Measurements from ENCODE around the gene SCUBE1.

Gene SCUBE1

DNA sequence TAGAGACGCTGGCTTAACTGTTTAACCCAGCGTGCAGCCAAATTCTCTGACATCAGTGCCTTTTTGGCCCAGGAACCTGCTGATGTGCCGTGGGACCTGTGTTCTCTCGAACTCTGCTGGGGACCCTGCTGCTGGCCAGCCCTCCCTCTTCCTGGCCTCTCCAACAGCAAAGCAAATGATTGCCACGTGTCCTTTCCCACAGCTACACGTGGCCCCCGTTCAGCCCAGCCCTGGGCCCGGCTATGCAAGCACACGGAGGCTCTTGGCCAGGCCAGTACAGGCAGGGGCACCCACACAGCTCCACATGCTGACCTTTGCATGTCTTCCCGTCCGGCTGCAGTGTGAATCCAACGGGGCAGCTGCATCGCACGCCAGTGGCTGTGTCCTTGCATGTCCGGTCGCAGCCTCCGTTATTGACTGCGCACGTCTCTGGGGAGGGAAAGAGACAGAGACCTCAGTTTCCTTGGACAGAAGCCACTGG is 104.6 kb downstream of the SCUBE1 start:
- no peak overlapping the region for H3K4me3 Mint-ChIP-seq

DNA sequence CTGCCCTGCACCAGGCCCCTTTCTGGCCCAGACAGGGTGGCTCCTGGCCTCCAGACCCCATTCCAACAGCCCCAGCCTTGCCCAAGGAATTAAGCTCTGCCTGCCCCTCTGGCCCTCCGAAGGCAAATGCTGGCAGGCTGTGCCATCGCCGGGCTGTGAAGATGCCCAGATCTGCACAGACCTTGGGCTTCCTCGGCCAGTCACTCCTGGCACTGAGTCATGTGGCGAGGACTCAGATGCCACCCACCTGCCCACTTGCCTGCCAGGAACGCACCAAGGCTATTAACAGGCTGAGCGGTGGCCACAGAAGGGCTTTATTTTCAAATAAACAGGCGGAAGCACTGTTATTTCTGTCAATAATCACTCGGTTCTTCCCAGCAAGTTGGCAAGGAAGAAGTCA is 105.9 kb downstream of the SCUBE1 start:
- TF ChIP-seq, protein P1, sequence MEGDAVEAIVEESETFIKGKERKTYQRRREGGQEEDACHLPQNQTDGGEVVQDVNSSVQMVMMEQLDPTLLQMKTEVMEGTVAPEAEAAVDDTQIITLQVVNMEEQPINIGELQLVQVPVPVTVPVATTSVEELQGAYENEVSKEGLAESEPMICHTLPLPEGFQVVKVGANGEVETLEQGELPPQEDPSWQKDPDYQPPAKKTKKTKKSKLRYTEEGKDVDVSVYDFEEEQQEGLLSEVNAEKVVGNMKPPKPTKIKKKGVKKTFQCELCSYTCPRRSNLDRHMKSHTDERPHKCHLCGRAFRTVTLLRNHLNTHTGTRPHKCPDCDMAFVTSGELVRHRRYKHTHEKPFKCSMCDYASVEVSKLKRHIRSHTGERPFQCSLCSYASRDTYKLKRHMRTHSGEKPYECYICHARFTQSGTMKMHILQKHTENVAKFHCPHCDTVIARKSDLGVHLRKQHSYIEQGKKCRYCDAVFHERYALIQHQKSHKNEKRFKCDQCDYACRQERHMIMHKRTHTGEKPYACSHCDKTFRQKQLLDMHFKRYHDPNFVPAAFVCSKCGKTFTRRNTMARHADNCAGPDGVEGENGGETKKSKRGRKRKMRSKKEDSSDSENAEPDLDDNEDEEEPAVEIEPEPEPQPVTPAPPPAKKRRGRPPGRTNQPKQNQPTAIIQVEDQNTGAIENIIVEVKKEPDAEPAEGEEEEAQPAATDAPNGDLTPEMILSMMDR (IDR thresholded peaks at IDR 0.05) = no peak
- Mint-ChIP-seq H3K27ac (no peak overlapping the region), H3K36me3 (ENCODE audit: low read depth) (peaks cover 9% of the 10 kb centered on the region), H3K4me1 (peaks cover 41% of the 10 kb centered on the region), H3K27me3 (ENCODE audit: low read depth, poor library complexity) (peaks cover 61% of the 10 kb centered on the region), H3K4me3 (no peak overlapping the region), H3K9me3 (no peaks in the 10 kb centered on the region)
- DNase-seq = no peak

More for the DNA sequence above, 104.6 kb downstream of the SCUBE1 start:
- DNase-seq = no peak
- TF ChIP-seq, protein P1 (IDR thresholded peaks at IDR 0.05) = no peak
- H3K4me1 Mint-ChIP-seq = peaks cover 36% of the 10 kb centered on the region
- H3K9me3 Mint-ChIP-seq = no peaks in the 10 kb centered on the region
- H3K36me3 Mint-ChIP-seq (ENCODE audit: low read depth) = peaks cover 6% of the 10 kb centered on the region
- no peak overlapping the region for H3K27ac Mint-ChIP-seq
- peaks cover 49% of the 10 kb centered on the region for H3K27me3 Mint-ChIP-seq (ENCODE audit: low read depth, poor library complexity)

DNA sequence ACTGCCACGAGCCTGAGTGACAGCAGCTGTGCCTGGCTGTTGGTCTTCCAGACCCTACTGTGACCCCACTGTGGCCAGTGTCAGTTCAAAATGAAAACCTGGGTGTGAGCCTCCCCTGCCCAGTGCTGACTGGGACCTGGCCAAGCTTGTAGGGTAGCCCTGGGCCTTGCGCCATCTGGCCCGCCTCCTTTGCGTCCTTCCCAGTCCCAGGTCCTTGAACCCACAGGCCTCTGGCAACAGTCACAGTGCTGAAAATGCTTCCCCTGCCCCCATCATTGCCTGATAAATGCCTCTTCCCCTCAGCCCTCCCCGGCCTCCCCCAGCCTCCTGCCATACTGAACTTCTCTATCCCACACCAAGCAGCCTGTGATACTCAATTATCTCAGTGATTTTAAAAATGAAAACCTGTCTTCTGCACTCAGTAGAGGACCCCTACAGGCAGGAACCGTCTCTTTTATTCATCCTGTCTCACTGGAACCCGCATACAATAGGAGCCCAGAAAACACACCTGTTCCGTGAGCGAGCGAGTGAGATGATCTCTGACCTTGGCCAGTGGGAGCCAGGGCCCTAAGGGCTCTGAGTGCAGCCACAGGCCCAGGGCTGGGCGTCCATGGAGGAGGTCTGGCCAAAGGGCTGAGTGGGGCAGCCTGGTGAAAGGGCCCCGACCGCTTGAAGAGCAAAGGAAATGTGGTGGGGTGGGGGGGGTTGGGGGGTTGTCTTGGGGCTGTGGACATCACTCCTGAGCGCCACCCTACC is 106.6 kb downstream of the SCUBE1 start:
- DNase-seq = no peak
- TF ChIP-seq, protein P1 (IDR thresholded peaks at IDR 0.05) = no peak
- peaks cover 9% of the 10 kb centered on the region for H3K36me3 Mint-ChIP-seq (ENCODE audit: low read depth)
- no peak overlapping the region for H3K4me3 Mint-ChIP-seq
- H3K27ac Mint-ChIP-seq = no peak overlapping the region
- H3K4me1 Mint-ChIP-seq = peaks cover 40% of the 10 kb centered on the region
- H3K27me3 Mint-ChIP-seq (ENCODE audit: low read depth, poor library complexity) = peaks cover 63% of the 10 kb centered on the region
- H3K9me3 Mint-ChIP-seq = no peaks in the 10 kb centered on the region

DNA sequence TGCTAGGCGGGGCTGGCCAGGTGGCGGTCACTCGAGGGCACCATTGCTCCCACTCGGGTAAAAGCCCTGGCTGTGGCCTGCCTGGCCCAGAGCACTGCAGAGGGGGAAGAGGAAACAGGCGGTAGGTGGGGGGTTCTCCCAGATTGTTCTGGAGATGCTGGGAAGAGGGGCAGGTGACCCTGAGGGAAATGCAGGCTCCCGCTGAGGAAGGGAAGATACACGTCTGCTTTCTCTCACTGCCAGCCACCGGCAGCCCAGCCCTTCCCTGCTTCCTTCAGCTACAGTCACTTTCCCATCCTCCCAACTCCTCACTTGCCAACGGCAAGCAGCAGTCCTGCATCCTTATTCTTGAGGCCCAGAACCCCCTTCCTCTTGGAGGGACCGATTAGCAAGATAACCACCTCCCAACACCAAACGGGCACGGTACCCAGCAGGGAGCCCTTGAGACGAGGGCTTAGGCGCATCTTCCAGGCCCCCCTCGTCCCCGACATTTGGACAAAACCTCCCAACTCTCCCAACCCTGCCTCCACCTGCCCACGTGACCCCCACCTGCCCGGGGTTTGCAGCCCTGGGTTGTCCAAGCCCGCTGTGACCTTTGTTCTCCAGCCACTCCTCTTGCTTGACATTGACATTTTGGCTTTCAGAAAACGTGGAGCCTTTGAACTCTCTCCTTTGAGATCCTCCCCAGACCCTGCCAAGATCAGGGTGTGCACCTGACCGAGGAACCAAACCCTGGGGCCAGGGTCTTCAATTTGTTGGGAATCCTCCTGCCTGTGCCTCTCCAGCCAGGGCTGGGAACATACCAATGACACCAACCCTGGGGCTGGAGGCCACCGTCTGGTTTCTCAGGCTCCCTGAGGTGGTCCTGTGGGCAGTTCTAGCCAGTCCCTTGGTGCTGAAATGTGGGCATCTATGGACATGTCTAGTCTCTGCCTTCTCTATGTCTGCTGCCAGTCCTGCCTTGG is 107.4 kb downstream of the SCUBE1 start:
- Mint-ChIP-seq H3K36me3 (ENCODE audit: low read depth) (peaks cover 9% of the 10 kb centered on the region), H3K4me3 (no peak overlapping the region), H3K27ac (no peak overlapping the region), H3K4me1 (peaks cover 38% of the 10 kb centered on the region), H3K27me3 (ENCODE audit: low read depth, poor library complexity) (peaks cover 67% of the 10 kb centered on the region), H3K9me3 (no peaks in the 10 kb centered on the region)
- DNase-seq = no peak
- TF ChIP-seq, protein P1 (IDR thresholded peaks at IDR 0.05) = no peak

DNA sequence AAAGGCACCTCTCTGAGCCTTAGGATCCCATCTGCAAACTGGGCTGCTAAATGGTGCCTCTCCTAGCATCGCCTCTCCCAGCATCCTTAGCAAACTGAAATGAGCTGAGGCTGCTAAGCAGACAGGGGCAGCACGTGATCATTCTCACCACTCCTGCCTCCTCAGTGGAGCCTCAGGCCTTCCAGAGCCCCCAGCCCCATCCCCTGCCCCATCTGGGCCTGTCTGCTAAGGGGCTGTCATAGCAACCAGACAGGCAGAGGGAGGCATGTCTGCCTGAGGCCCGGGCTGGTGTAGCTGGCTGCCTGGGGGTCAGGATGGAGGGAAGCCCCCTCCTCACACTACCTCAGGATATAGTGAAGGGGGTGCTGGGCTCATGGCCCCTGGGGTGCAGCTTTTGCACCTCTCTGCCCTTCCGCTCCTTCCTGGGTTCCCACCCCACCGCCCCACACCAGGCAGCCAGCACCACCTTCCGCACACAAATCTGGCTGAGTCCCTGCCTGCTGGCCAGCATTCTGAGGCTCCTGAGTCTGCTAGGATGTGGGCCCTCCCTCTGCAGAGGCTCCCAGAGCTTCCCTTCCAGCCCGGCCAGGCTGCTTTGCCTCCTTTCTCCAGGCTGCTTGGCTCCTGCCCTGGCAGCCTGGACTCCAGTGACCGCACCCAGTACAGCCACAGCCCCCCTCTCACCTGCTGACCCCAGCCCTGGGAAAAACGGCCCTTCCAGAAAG is 108.7 kb downstream of the SCUBE1 start:
- Mint-ChIP-seq H3K9me3 (no peaks in the 10 kb centered on the region), H3K36me3 (ENCODE audit: low read depth) (peaks cover 11% of the 10 kb centered on the region), H3K27me3 (ENCODE audit: low read depth, poor library complexity) (peaks cover 59% of the 10 kb centered on the region), H3K4me1 (peaks cover 36% of the 10 kb centered on the region), H3K27ac (no peak overlapping the region), H3K4me3 (no peak overlapping the region)
- TF ChIP-seq, protein P1 (IDR thresholded peaks at IDR 0.05) = no peak
- DNase-seq = no peak

Data from nephron progenitor cell (in vitro differentiated cells).